ENCODE measurements around the gene GEN1.

GEN1 gene

GRCh38 chr2:17827785-17828184 is 73.8 kb downstream of the GEN1 start:
- DNase-seq: no peak

DNA sequence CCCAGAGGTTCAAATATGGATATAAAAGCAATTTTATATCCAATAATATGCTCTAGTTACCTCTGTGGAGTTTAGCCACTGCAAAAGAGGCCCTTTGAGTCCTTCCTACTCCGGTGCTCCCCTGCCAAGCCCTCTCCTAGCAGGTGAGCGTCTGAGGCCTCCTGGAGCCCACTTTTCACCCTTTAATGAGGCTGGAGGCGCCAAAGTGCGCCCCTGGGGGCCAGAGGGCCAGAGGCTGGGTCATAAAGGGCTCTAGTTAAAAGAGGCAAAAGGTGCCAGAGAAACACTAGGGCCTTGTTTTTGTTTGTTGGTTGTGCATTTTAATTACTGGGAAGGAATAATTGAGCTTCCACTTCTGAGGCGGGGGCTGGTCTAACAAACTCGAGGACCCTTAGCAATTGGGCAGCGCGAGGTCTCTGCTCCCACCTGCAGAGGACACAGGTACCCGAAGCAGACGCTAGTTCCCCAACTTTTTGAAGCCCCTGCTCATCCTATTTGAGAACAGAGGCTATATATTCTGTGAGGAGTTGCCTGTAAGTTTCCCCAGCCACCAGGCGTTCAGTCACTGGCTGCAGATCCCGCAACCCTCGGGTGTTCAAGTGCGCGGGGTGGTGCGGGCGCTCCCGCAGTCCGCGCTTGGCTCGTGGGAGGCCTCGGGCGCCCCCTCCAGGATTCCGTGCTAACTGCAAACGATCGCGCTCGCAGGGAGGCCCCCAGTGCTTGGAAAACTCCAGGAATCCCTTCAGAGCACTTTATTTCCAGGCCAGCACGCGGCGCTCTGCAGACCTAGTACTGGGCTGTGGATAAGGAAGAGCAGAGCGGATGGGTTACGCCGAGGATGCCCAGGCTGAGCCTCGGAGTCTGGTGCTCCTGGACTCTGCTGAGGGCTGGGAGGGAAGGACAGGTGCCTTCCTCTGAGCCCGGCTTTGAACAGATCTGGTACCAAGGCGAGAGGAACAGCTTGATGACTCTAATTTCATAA is 76.4 kb downstream of the GEN1 start:
- peak; percentile 26 for DNase-seq

- no peak for DNase-seq
Measured at GRCh38 chr2:17835516-17835915, 81.6 kb downstream of the GEN1 start.
